Neural progenitor cell (in vitro differentiated cells): ENCODE results near the gene EDAR. TPM values are rescaled to one million over a fixed set of nuclear protein-coding genes. Genes with fewer than 3 reads are reported as not detected.

Experiments used
- DNase-seq: peaks from one replicate; pipeline ENCODE4 v3.0.0-alpha.2; 2016; ENCODE audit warnings: low spot score
- H2AFZ ChIP-seq: fragments of 200-600 bp; sonication (generic); replicated peaks from 2 replicates; pipeline ENCODE4 v1.6.1; 2016; ENCODE audit warnings: antibody characterized with exemption
- H3F3A ChIP-seq: fragments of 200-600 bp; sonication (generic); 2 replicates; pipeline ENCODE4 v1.6.1; 2016; ENCODE audit warnings: antibody characterized with exemption, low read depth
- H3K27ac ChIP-seq: fragments of 200-600 bp; sonication (generic); 2 replicates; pipeline ENCODE4 v1.5.1; 2016; ENCODE audit warnings: mild to moderate bottlenecking
- H3K27me3 ChIP-seq: fragments of 200-600 bp; sonication (generic); 2 replicates; pipeline ENCODE4 v1.6.1; 2016; ENCODE audit warnings: mild to moderate bottlenecking, moderate library complexity
- H3K36me3 ChIP-seq: fragments of 200-600 bp; sonication (generic); 2 replicates; pipeline ENCODE4 v1.5.1; 2016
- H3K4me1 ChIP-seq: fragments of 200-600 bp; sonication (generic); 2 replicates; pipeline ENCODE4 v1.6.1; 2016; ENCODE audit warnings: mixed run types
- H3K4me2 ChIP-seq: fragments of 200-600 bp; sonication (generic); 2 replicates; pipeline ENCODE4 v1.6.1; 2016
- H3K4me3 ChIP-seq: fragments of 200-600 bp; sonication (generic); 2 replicates; pipeline ENCODE4 v1.5.1; 2016
- H3K79me2 ChIP-seq: fragments of 200-600 bp; sonication (generic); 2 replicates; pipeline ENCODE4 v1.6.1; 2016; ENCODE audit warnings: low read depth
- H3K9ac ChIP-seq: fragments of 200-600 bp; sonication (generic); 2 replicates; pipeline ENCODE4 v1.6.1; 2016
- H3K9me3 ChIP-seq: fragments of 200-600 bp; sonication (generic); 2 replicates; pipeline ENCODE4 v1.5.1; 2016; ENCODE audit warnings: low read depth
- H4K20me1 ChIP-seq: fragments of 200-600 bp; sonication (generic); 2 replicates; pipeline ENCODE4 v1.6.1; 2016; ENCODE audit warnings: low read depth
- H3K27ac Mint-ChIP-seq: 3 replicates; pipeline ENCODE4 v1.8.0; 2021; ENCODE audit warnings: mixed read lengths
- H3K27me3 Mint-ChIP-seq: 2 replicates; pipeline ENCODE4 v1.8.0; 2022; ENCODE audit warnings: low read depth, mild to moderate bottlenecking, inconsistent platforms, moderate library complexity, mixed read lengths; ENCODE audit not compliant: insufficient read depth
- H3K36me3 Mint-ChIP-seq: 3 replicates; pipeline ENCODE4 v1.8.0; 2021; ENCODE audit warnings: mixed read lengths
- H3K4me1 Mint-ChIP-seq: 3 replicates; pipeline ENCODE4 v1.8.0; 2021; ENCODE audit warnings: mixed read lengths
- H3K4me3 Mint-ChIP-seq: 3 replicates; pipeline ENCODE4 v1.8.0; 2021; ENCODE audit warnings: mild to moderate bottlenecking, moderate library complexity, mixed read lengths
- H3K9me3 Mint-ChIP-seq: 3 replicates; pipeline ENCODE4 v1.8.0; 2020; ENCODE audit warnings: mixed read lengths
- EZH2 ChIP-seq: fragments of 200-600 bp; sonication (generic); IDR thresholded peaks from 2 replicates; pipeline ENCODE4 v1.6.1; 2017; ENCODE audit warnings: antibody characterized with exemption, mild to moderate bottlenecking, moderate library complexity
- EZH2phosphoT487 ChIP-seq: fragments of 200-600 bp; sonication (generic); IDR thresholded peaks from 2 replicates; pipeline ENCODE4 v1.6.1; 2017; ENCODE audit warnings: antibody characterized with exemption
- total RNA-seq: library from RNA; depleted of rRNA; stranded (reverse); fragments of >200 nt; gene quantifications from 2 replicates; pipeline ENCODE4 v1.2.3, GENCODE V29; 2015; ENCODE audit warnings: low replicate concordance
- TF ChIP-seq, protein P1 (sequence below): fragments of 200-600 bp; sonication (generic); IDR thresholded peaks from 2 replicates; pipeline ENCODE4 v1.5.1; 2017; ENCODE audit warnings: antibody characterized with exemption, mild to moderate bottlenecking

The EDAR gene
- total RNA-seq, 1 donor from 2014 or later, result not detected

DNA sequence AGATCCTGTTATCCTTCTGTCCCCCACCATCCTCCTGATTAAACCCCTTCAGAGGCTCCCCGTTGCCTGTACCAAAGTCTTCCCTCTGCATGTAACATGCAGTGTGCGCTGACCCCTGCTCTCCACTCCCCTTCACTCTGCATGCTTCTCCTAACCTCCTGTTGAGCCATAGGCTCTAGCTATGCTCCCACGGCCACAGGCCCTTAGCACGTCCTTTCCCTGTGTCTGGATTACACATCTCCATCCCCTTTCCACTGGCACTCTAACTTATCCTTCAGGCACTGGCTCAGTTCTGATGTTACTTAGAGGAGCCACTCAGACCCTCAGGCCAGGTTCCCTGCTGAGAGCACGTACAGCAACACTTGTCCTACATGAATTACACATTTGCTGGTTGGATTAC is 29.4 kb upstream of the EDAR start:
- no peak overlapping the region for H3K4me3 ChIP-seq
- Mint-ChIP-seq H3K27ac (peak overlapping the region; percentile 85), H3K9me3 (no peaks in the 10 kb centered on the region), H3K36me3 (no peaks in the 10 kb centered on the region), H3K4me3 (peak overlapping the region; percentile 8), H3K4me1 (peaks cover 66% of the 10 kb centered on the region), H3K27me3 (peaks cover 21% of the 10 kb centered on the region)
- no peaks in the 10 kb centered on the region for H3K79me2 ChIP-seq
- H2AFZ ChIP-seq, result no peak overlapping the region
- TF ChIP-seq EZH2 (no peak), EZH2phosphoT487 (no peak)
- TF ChIP-seq, protein P1, sequence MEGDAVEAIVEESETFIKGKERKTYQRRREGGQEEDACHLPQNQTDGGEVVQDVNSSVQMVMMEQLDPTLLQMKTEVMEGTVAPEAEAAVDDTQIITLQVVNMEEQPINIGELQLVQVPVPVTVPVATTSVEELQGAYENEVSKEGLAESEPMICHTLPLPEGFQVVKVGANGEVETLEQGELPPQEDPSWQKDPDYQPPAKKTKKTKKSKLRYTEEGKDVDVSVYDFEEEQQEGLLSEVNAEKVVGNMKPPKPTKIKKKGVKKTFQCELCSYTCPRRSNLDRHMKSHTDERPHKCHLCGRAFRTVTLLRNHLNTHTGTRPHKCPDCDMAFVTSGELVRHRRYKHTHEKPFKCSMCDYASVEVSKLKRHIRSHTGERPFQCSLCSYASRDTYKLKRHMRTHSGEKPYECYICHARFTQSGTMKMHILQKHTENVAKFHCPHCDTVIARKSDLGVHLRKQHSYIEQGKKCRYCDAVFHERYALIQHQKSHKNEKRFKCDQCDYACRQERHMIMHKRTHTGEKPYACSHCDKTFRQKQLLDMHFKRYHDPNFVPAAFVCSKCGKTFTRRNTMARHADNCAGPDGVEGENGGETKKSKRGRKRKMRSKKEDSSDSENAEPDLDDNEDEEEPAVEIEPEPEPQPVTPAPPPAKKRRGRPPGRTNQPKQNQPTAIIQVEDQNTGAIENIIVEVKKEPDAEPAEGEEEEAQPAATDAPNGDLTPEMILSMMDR, result no peak
- peaks cover 14% of the 10 kb centered on the region for H3F3A ChIP-seq
- H3K27me3 ChIP-seq, result peaks cover 34% of the 10 kb centered on the region
- H3K4me1 ChIP-seq, result peaks cover 16% of the 10 kb centered on the region
- H3K36me3 ChIP-seq, result no peaks in the 10 kb centered on the region
- no peak for DNase-seq
- H3K27ac ChIP-seq, result no peak overlapping the region
- no peak overlapping the region for H3K4me2 ChIP-seq
- H3K9ac ChIP-seq, result no peak overlapping the region
- H4K20me1 ChIP-seq, result peaks cover 13% of the 10 kb centered on the region
- H3K9me3 ChIP-seq, result no peaks in the 10 kb centered on the region

DNA sequence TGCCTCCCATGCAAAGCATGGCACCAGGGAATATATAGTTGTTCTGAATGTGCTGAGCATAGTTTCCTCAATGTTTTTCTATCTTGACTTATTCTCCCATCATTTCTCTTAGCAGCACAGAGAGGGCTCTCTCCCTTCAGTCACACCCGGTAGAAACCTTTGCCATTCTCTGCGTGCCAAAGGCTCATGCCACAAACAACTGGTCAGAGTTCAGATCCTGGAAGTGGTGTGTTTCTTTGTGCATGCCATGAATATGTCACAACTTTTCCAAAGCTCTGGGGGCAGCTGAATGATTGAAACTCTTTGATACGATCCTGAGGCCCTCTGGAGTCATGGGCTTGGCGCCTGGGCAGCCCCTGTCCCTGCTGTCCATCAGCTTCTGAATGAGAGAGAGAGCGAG is 28.0 kb upstream of the EDAR start:
- no peak overlapping the region for H3K4me3 Mint-ChIP-seq
- no peak overlapping the region for H3K27ac ChIP-seq
- no peak overlapping the region for H3K9ac ChIP-seq
- H3K27me3 ChIP-seq, result peaks cover 34% of the 10 kb centered on the region
- DNase-seq, result no peak
- H3K9me3 ChIP-seq, result no peaks in the 10 kb centered on the region
- no peak for TF ChIP-seq EZH2phosphoT487
- TF ChIP-seq, protein P1, result no peak
- no peak for TF ChIP-seq EZH2
- H4K20me1 ChIP-seq, result peaks cover 13% of the 10 kb centered on the region
- H2AFZ ChIP-seq, result no peak overlapping the region
- H3K4me2 ChIP-seq, result no peak overlapping the region
- peak overlapping the region; percentile 91 for H3K27ac Mint-ChIP-seq
- no peak overlapping the region for H3K4me3 ChIP-seq
- no peaks in the 10 kb centered on the region for H3K79me2 ChIP-seq
- peaks cover 16% of the 10 kb centered on the region for H3K27me3 Mint-ChIP-seq
- no peaks in the 10 kb centered on the region for H3K9me3 Mint-ChIP-seq
- H3K36me3 ChIP-seq, result no peaks in the 10 kb centered on the region
- peaks cover 62% of the 10 kb centered on the region for H3K4me1 Mint-ChIP-seq
- H3K4me1 ChIP-seq, result peaks cover 16% of the 10 kb centered on the region
- peaks cover 14% of the 10 kb centered on the region for H3F3A ChIP-seq
- no peaks in the 10 kb centered on the region for H3K36me3 Mint-ChIP-seq

DNA sequence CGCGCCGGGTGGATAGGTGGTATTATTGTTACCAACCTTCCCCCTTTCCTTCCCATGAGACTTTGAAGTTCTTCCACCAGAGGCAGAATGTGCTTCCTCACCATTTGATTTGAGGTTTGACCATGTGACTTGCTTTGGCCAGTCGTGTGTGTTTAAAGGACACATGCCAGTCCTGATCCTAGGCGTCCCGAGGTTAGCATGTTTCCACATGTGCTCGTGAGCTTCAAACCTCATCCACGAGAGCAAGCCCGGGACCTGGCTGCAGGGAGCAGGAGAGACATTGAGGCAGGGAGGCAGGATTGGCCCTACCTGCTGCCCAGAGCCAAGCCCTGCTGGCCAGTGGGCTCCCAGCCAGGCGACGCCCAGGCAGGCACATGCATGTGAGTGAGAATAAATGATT is 27.4 kb upstream of the EDAR start:
- peaks cover 13% of the 10 kb centered on the region for H4K20me1 ChIP-seq
- no peak overlapping the region for H3K4me2 ChIP-seq
- H2AFZ ChIP-seq, result no peak overlapping the region
- H3K36me3 Mint-ChIP-seq, result no peaks in the 10 kb centered on the region
- TF ChIP-seq EZH2 (no peak), EZH2phosphoT487 (no peak)
- TF ChIP-seq, protein P1, result no peak
- H3K4me3 ChIP-seq, result no peak overlapping the region
- H3F3A ChIP-seq, result peaks cover 14% of the 10 kb centered on the region
- H3K9ac ChIP-seq, result no peak overlapping the region
- DNase-seq, result no peak
- H3K4me1 ChIP-seq, result peaks cover 16% of the 10 kb centered on the region
- peaks cover 2% of the 10 kb centered on the region for H3K9me3 Mint-ChIP-seq
- H3K79me2 ChIP-seq, result no peaks in the 10 kb centered on the region
- H3K27me3 ChIP-seq, result peaks cover 30% of the 10 kb centered on the region
- no peak overlapping the region for H3K4me3 Mint-ChIP-seq
- H3K27me3 Mint-ChIP-seq, result peaks cover 16% of the 10 kb centered on the region
- H3K27ac Mint-ChIP-seq, result peak overlapping the region; percentile 91
- H3K27ac ChIP-seq, result no peak overlapping the region
- no peaks in the 10 kb centered on the region for H3K9me3 ChIP-seq
- H3K36me3 ChIP-seq, result no peaks in the 10 kb centered on the region
- H3K4me1 Mint-ChIP-seq, result peaks cover 59% of the 10 kb centered on the region
